ENCODE measurements around the gene DMD.

DNA sequence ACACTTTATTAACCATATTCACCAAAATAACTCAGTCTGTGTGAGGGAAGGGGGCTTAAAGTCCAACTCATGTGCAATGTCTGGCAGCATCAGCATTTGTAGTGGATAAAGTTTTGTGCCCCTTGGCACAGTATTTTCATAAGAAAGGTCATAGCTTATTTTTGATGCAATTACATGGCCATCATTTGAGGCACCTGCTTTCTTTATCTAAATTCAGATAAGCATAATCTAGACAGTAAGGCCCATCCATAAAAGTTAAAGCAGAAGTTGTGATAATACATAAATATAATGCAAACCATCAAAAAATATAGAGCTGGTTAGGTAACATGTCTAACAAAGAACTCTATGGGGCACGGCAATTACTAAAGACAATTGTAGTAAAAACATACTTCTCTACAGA is 763.7 kb downstream of the DMD start:
- TF ChIP-seq CTCF (CRISPR knock-in tag; IDR thresholded peaks at IDR 0.05) (no peak), SMC3 (IDR thresholded peaks at IDR 0.05; ENCODE audit: low read length) (no peak), MYC (CRISPR knock-in tag; IDR thresholded peaks at IDR 0.05; ENCODE audit: borderline replicate concordance) (no peak), FOXJ3 (CRISPR knock-in tag; IDR thresholded peaks at IDR 0.05; ENCODE audit: borderline replicate concordance) (no peak), EZH2 (conservative IDR thresholded peaks at IDR 0.05; ENCODE audit: low read depth, low read length) (no peak), POLR2A (IDR thresholded peaks at IDR 0.05; ENCODE audit: insufficient read depth in 1 of 2, low read depth in 2 of 2, low read length in 2 of 2) (no peak)

All from HepG2 (cell line).